ENCODE data around the gene JADE2. TPM values are rescaled to one million over a fixed set of nuclear protein-coding genes. Genes with fewer than 3 reads are reported as not detected.
"Not testable (repeated sequence)": the region's sequence is repeated elsewhere in the genome, so short reads cannot be mapped to it uniquely, and the experiment has no call there.

JADE2 gene
- total RNA-seq, 1 donor from 2014 or later, result 31.6 TPM

DNA sequence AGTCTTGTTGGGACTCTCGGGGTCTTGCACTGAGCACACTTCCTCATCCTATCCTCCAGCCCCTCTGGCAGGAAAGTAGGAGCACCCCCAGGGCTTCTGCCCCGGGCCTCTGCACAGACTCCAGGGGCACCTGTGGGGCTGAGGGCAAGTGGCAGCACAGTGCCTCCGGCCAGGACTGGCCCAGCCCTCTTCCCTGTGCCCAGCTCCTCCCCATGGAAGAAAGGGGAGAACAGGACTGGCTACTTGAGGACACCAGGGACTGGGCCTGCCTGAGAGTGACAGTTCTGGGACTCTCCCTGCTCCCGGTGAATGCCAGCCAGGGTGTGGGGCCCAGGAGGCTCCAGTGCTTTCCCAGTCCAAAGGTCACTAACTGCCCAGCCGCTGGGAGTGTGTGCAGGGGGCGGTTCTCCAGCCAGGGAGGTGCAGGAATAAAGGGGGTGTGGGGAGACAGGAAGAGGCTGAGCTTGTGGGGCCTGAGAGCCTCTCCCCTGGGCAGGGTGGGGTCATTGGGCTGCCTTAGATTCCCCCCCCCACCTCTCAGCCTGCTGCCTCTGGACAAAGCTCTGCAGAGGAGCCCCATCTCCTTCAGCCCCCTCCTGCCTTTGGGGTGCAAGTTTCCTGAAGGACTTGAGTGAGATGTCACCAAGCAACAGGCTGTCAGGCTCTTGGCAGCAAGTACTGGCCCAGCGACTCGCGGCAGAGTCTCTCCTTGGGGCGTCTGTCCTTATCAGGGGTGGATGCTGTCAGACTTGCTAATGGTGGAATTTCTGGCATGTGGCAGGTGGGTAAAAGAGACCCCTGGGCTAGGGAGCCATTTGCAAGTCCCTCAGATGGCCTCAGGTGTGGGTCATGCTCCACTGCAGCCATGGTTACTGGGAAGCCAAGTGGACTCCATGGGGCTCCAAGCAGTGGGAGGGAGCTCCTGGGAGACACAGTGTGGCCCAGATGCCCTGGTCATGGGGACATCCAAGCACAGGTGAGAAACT, 19.1 kb upstream of the JADE2 start:
- DNase-seq (ENCODE audit: low spot score), result no peak

DNA sequence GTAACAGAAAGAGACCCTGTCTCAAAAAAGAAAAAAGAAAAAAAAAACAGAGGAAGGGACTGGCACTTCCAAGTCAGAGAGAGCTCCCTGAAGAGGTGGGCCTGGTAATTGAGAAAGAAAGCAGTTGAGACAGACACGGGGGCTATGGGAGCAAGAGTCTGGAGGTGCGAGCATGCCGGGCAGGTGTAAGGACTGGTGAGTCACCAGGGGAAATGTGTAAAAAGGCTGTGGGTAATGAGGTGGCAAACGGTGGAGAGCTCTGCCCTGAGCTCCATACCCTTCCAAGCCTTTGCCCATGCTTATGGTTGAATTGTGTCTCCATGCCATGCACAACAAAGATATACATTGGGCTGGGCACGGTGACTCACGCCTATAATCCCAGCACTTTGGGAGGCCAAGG, 18.0 kb upstream of the JADE2 start:
- DNase-seq (ENCODE audit: low spot score), result no peak

- no peak for DNase-seq (ENCODE audit: low spot score)
These were observed 16.8 kb upstream of the JADE2 start for GRCh38 chr5:134508521-134509195.

DNA sequence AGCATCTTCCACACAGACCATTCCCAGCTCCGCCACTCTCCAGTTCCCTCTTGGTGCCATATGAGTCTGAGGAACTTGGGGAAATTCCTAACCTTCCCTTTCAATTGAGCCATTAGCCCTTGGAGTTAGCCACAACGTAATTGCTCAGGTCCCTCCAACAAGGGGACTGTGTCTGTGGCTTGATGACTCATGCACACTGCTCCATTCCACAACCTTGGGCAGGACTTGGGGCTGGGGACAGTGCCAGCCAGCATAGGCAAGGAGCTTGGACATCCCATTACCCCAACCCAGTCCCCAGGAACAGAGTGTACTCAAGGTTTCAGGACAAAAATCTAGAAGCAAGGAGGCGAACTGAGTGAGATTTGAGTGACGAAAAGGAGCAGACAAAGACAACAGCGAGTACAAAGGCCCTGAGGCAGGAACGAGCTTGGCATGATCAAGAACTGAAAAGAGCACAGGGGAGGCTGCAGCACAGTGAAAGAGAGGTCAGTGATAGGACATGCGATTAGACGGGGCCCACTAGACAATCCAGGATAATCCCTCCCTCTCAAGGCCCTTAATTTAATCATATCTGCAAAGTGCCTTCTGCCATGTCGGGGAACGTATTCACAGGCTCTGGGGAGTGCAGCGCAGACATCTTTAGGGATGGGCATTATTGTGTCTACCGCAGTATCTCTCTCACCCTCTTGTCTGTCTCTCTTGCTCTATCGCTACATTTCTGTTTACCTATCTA, 16.0 kb upstream of the JADE2 start:
- no peak for DNase-seq (ENCODE audit: low spot score)

DNA sequence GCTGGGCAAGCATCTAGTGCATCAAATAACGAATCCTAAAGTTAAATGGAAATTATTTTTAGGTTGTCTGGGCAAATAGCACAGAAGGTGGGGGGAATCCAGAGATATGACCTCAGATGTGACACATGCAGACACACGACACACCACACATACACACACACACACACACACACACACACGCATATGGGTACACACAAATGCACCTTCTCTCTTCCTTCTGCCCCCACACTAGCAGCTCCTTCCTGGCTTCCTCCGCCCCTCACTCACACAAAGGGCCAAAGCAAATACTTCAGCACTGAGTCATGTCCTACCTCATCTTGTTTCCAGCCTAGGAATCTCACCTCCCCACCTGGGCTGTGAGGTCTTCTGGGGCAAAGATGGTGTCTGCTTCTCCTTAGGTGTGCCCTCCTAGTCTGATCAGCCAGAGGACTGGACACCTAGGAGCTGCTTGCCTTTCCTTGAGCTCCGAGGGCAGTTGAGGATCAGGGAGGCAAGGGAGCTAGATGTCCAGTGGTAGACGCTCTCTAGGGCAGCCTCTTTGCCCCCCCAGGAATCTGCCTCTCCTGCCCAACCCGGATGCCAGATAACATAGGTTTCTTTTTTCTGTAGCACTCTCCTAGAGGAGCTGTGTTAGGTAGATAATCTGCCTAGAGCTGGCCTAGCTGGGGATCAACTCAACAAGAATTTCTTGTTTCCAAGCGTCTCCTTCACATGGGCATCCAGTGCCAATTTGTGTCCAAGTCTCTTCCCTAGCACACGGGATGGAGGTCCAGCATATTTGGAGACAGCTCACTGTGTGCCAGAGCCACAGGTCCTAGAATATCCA, 14.3 kb upstream of the JADE2 start:
- no peak for DNase-seq (ENCODE audit: low spot score)

- DNase-seq (ENCODE audit: low spot score), result no peak
These were observed 13.4 kb upstream of the JADE2 start for GRCh38 chr5:134511796-134512660.

DNA sequence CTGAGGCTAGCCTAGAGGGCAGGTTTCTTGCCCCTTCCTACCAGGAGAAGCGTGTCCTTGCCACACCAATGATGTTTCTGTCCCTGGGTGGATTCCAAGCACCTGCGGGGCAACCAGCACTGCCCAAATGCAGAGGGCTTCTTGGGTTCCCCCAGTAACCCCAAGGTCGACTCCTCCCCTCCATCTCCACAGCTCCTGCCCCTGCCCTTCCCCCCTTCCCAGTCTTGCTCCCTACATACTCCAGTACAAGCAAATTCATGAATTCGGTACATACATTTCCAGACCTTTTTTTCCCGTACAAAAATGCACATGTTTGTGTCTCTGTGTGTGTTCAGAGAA, 12.8 kb upstream of the JADE2 start:
- no peak for DNase-seq (ENCODE audit: low spot score)

DNA sequence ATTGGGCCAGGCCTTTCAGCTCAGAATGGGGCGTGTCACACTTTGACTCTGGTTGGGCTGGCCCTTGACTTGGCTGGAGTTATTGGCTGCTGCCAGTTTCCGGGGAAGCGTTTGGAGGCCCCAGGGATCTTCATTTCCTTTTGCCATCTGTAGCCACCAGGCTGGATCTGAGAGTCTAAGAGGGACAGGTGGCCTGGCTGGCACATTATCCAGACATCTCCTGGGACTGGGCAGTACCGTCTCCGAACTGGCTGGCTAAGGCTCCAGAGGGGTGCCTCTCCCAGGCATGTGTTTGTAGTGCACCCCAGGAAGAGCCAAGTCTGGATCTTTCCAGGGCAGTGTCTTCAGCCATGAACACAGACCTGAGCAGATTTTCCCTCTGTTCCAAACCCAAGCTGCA, 9.7 kb upstream of the JADE2 start:
- DNase-seq (ENCODE audit: low spot score), result no peak

- not testable (repeated sequence) for DNase-seq (ENCODE audit: low spot score)
These were observed 8.5 kb upstream of the JADE2 start for GRCh38 chr5:134516984-134517383.

DNA sequence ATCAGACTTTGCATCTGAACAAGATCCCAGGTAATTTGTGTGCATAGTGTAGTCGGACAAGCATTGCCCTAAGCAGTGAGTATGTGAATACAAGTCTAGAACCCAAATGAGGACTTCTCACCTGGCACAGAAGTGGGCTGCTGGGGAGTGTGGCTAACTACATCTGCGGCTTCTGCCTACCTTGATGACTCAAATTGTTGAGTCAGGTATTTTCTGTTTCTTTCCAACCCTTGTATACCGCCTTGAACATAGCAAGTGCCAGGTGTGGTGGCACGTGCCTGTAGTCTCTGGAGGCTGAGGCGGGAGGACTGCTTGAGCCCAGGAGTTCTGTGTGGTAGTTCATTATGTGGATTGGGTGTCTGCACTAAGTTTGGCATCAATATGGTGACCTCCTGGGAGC, 7.9 kb upstream of the JADE2 start:
- no peak for DNase-seq (ENCODE audit: low spot score)

GRCh38 chr5:134519989-134520388, 5.5 kb upstream of the JADE2 start:
- no peak for DNase-seq (ENCODE audit: low spot score)

GRCh38 chr5:134521841-134522240, 3.6 kb upstream of the JADE2 start:
- no peak for DNase-seq (ENCODE audit: low spot score)

- DNase-seq (ENCODE audit: low spot score), result no peak
These were observed 1.8 kb upstream of the JADE2 start for GRCh38 chr5:134523543-134524271.

- peak; percentile 95 for DNase-seq (ENCODE audit: low spot score)
These were observed 1.1 kb upstream of the JADE2 start for GRCh38 chr5:134524272-134524825.

- no peak for DNase-seq (ENCODE audit: low spot score)
These were observed 413 bp downstream of the JADE2 start for GRCh38 chr5:134525683-134526482.

DNA sequence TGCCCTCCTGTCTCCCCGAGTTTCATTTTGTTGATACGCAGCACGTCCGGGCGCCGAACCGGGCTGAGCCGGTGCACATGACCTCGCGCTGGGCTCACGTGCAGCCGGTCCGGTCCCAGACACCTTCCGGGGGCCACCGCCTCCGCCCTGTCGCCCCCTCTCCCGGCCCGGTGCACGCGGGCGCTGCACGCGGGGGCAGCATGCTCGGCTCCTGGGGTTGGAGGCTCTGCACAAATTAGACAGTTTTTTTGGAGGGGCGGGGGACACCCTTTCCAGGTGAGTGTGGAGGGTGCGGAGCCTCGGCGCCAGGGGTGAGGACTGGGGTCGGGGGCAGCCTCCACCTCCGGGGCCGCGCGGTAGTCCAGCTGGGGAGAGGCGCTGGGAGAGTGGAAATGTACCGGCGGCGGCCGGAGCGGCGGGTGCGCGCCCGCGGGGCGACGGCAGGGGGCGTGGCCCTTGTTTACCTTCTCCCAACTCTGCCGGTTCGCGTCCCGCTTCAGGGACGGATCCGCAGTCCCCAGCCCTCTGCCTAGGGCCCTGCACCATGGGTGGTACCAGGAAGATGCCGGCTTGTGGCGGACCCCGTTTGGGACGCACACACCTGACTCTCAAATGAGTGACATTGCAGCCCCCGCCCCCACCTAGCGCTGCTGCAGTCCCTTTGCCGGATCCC, 1.1 kb downstream of the JADE2 start:
- DNase-seq (ENCODE audit: low spot score), result peak; percentile 92

GRCh38 chr5:134527156-134527960, 1.9 kb downstream of the JADE2 start:
- peak; percentile 94 for DNase-seq (ENCODE audit: low spot score)
